ENCODE results near the gene ILF3. TPM values are rescaled to one million over a fixed set of nuclear protein-coding genes. Genes with fewer than 3 reads are reported as not detected.

Gene ILF3
- total and polyA plus RNA-seq, 2 donors (not counting 3 experiments of a cell fraction or from before 2014, with no cell fraction given), result 186 to 459 TPM

DNA sequence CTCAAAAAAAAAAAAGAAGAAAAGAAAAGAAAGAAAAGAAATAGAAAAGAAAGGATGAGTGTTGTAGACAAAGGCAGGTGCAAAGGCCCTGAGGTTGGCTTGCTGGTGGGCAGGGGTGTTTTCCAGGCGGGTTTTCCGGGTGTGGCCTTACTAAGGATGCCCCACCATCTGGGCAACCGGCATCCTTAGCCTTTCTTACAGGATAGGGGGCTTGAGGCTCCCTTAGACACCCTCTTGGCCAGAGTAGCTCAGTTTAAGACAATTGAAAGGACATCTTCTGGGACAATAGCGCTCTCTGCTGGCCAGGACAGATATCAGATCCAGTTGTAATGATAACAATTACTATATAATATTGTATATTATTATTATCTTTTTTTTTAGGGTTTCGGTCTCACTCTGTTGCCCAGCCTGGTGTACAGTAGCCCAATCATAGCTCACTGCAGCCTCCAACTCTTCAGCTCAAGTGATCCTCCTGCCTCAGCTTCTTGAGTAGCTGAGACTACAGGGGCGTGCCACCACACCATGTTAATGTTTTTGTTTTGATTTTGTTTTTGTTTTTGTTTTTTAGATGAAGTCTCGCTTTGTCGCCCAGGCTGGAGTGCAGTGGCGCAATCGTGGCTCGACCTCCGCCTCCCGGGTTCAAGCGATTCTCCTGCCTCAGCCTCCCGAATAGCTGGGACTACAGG, 45.6 kb downstream of the ILF3 start:
- no peak for TF ChIP-seq GATA2 (IDR thresholded peaks at IDR 0.05; ENCODE audit: insufficient read depth, insufficient read length, low read depth, low read length)
- TF ChIP-seq POLR2AphosphoS5 (IDR thresholded peaks at IDR 0.05; ENCODE audit: insufficient read depth, low read depth, low read length), result no peak
- no peak for TF ChIP-seq FOS (IDR thresholded peaks at IDR 0.05; ENCODE audit: borderline replicate concordance, insufficient read depth, low read length)
- TF ChIP-seq, protein P1, sequence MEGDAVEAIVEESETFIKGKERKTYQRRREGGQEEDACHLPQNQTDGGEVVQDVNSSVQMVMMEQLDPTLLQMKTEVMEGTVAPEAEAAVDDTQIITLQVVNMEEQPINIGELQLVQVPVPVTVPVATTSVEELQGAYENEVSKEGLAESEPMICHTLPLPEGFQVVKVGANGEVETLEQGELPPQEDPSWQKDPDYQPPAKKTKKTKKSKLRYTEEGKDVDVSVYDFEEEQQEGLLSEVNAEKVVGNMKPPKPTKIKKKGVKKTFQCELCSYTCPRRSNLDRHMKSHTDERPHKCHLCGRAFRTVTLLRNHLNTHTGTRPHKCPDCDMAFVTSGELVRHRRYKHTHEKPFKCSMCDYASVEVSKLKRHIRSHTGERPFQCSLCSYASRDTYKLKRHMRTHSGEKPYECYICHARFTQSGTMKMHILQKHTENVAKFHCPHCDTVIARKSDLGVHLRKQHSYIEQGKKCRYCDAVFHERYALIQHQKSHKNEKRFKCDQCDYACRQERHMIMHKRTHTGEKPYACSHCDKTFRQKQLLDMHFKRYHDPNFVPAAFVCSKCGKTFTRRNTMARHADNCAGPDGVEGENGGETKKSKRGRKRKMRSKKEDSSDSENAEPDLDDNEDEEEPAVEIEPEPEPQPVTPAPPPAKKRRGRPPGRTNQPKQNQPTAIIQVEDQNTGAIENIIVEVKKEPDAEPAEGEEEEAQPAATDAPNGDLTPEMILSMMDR (IDR thresholded peaks at IDR 0.05; ENCODE audit: extremely low read depth in 1 of 2, insufficient read depth in 1 of 2, low read depth in 1 of 2, low read length in 2 of 2), result peak; percentile 51
- no peak overlapping the region for H3K27ac ChIP-seq (ENCODE audit: insufficient read depth, low read depth, low read length)
- no peak overlapping the region for H3K9ac ChIP-seq (replicated peaks; ENCODE audit: extremely low read depth, insufficient read depth, low read length)
- dilution Hi-C loops (cut with MboI; ENCODE audit: extremely low pct_ligation_motif_present, low sequenced_read_pairs) (no loop called here), intact Hi-C loops (cut with micrococcal nuclease) (loop anchor here (1.0 to 10.0 kb wide), 6 partner anchors 118 to 297 kb away; partner anchors contain the start of genes CDC37 and CDKN2D)
- H3K4me2 ChIP-seq (ENCODE audit: insufficient read depth, low read length), result no peak overlapping the region
- peak; percentile 64 for DNase-seq (ENCODE audit: low read depth, low spot score)
- H3K4me1 ChIP-seq (ENCODE audit: control insufficient read depth, extremely low read depth, insufficient read depth, low read length), result peaks cover 17% of the 10 kb centered on the region
- no peaks in the 10 kb centered on the region for H3K36me3 ChIP-seq (ENCODE audit: control insufficient read depth in 2 of 2, extremely low read depth in 1 of 2, insufficient read depth in 2 of 2, low read length in 2 of 2)
- peak; percentile 79 for FAIRE-seq
- POLR2A ChIA-PET, result interaction anchor here (0.6 to 0.7 kb wide), 2 partner anchors 49 to 228 kb away, joined by 3 to 8 read pairs; no protein-coding TSS in a partner anchor
- no peak overlapping the region for H3K4me3 ChIP-seq (replicated peaks in 1 of 3; ENCODE audit: insufficient read depth in 1 of 3, low read depth in 1 of 3, low read length in 3 of 3)
- CTCF ChIA-PET, result interaction anchor here (0.6 to 5.5 kb wide), 71 partner anchors 9 to 309 kb away, joined by 3 to 135 read pairs (median 4); partner anchors contain the start of genes CDC37, CDKN2D and DNM2
- no peaks in the 10 kb centered on the region for H3K9me1 ChIP-seq (replicated peaks; ENCODE audit: control insufficient read depth, extremely low read depth, insufficient read depth, low read length)
- no peaks in the 10 kb centered on the region for H4K20me1 ChIP-seq (replicated peaks; ENCODE audit: control insufficient read depth, extremely low read depth, insufficient read depth, low read length)
- no TSS peak for BruUV-seq (replicated peaks)
- no peak overlapping the region for H2AFZ ChIP-seq (ENCODE audit: low read depth, low read length)
- no peaks in the 10 kb centered on the region for H3K79me2 ChIP-seq (ENCODE audit: control insufficient read depth, insufficient read depth, low read length)
- H3K27me3 ChIP-seq (ENCODE audit: control insufficient read depth in 2 of 2, insufficient read depth in 2 of 2, low read length in 2 of 2), result no peaks in the 10 kb centered on the region
- H3K9me3 ChIP-seq (replicated peaks; ENCODE audit: control insufficient read depth, insufficient read depth, low read length), result no peaks in the 10 kb centered on the region
